K562 (cell line): ENCODE results near the gene CAMK2N1. TPM values are rescaled to one million over a fixed set of nuclear protein-coding genes. Genes with fewer than 3 reads are reported as not detected.

ENCODE experiments used
- ATAC-seq: fragments of 200-7000 bp; cut with Tn5 transposase; 3 replicates; pipeline ENCODE4 v1.9.1; 2020; ENCODE audit warnings: moderate library complexity
- BruUV-seq: library from RNA; stranded (reverse); fragments of 400-500 nt; replicated peaks from 2 replicates; lab custom pipeline; 2021; lab: Mats Ljungman, UMichigan
- CTCF ChIA-PET: fragments of 300-600 bp; formaldehyde crosslinking; extraction: SDS; loops from one replicate; lab custom pipeline; 2021; ENCODE audit warnings: low intra/inter-chr PET ratio; lab: Yijun Ruan, JAX
- POLR2A ChIA-PET: fragments of 300-600, 350-650 bp; sonication (Branson Sonifier 250); formaldehyde crosslinking; extraction: SDS; loops from one replicate; lab custom pipeline; 2021; ENCODE audit warnings: antibody characterized with exemption, inconsistent platforms; lab: Yijun Ruan, JAX
- DNase-seq, 4 experiments: peaks; one replicate each; pipeline versions ENCODE4 v3.0.0 to v3.0.0-alpha.2; 2011 to 2018; ENCODE audit warnings: low spot score in 3 of 4, mixed read lengths in 3 of 4; ENCODE audit errors: extremely low read depth in 1 of 4
- FAIRE-seq: peaks from 2 replicates; lab custom pipeline; 2011; peaks lifted over from hg19 to GRCh38; lab: Jason Lieb, UNC
- H2AFZ ChIP-seq: 2 replicates; pipeline ENCODE4 v1.6.0; 2011; ENCODE audit warnings: low read depth, low read length, control low read depth, inconsistent platforms
- H3K27ac ChIP-seq: fragments of 200-600 bp; 3 replicates; pipeline ENCODE4 v1.8.0; 2011; ENCODE audit warnings: low read depth, mild to moderate bottlenecking, control low read depth, inconsistent platforms, low read length, moderate library complexity, mixed read lengths; ENCODE audit errors: extremely low read depth
- H3K27me3 ChIP-seq, 2 experiments: fragments of 300-600 bp in 1 of 2; 2 replicates in 1 of 2; 3 replicates in 1 of 2; pipeline versions ENCODE4 v1.6.0 to v1.8.0; 2011; ENCODE audit warnings: inconsistent platforms in 2 of 2, low read length in 2 of 2, mild to moderate bottlenecking in 1 of 2, mixed read lengths in 1 of 2, moderate library complexity in 1 of 2; ENCODE audit not compliant: control insufficient read depth in 2 of 2, insufficient read depth in 2 of 2
- H3K36me3 ChIP-seq: fragments of 300-600 bp; 3 replicates; pipeline ENCODE4 v1.8.0; 2011; ENCODE audit warnings: mild to moderate bottlenecking, low read length, inconsistent platforms; ENCODE audit not compliant: control insufficient read depth, insufficient read depth
- H3K4me1 ChIP-seq, 2 experiments: fragments of 200-600 bp in 1 of 2; replicated peaks in 1 of 2; 2 replicates in 1 of 2; 3 replicates in 1 of 2; pipeline versions ENCODE4 v1.5.1 to v1.8.0; 2011; ENCODE audit warnings: inconsistent platforms in 2 of 2, low read length in 2 of 2, mild to moderate bottlenecking in 1 of 2, mixed read lengths in 1 of 2, moderate library complexity in 1 of 2; ENCODE audit not compliant: control insufficient read depth in 2 of 2, insufficient read depth in 2 of 2
- H3K4me2 ChIP-seq: 2 replicates; pipeline ENCODE4 v1.6.1; 2011; ENCODE audit warnings: low read length, control low read depth, inconsistent platforms, mixed read lengths; ENCODE audit not compliant: insufficient read depth
- H3K4me3 ChIP-seq: fragments of 200-600 bp; sonication (generic), shearing (Covaris generic); 2 replicates; pipeline ENCODE4 v1.5.1; 2016; ENCODE audit warnings: control low read depth, inconsistent platforms
- H3K79me2 ChIP-seq: fragments of 200-600 bp; 3 replicates; pipeline ENCODE4 v1.8.0; 2011; ENCODE audit warnings: low read length, inconsistent platforms; ENCODE audit not compliant: control insufficient read depth, insufficient read depth
- H3K9ac ChIP-seq, 2 experiments: 2 replicates each; pipeline versions ENCODE4 v1.6.0 to v1.6.1; 2011; ENCODE audit warnings: low read depth in 2 of 2, low read length in 2 of 2, control low read depth in 1 of 2, inconsistent platforms in 1 of 2, mild to moderate bottlenecking in 1 of 2, mixed read lengths in 1 of 2; ENCODE audit not compliant: insufficient read depth in 1 of 2
- H3K9me1 ChIP-seq: one replicate; pipeline ENCODE4 v1.6.0; 2011; ENCODE audit warnings: inconsistent platforms, mild to moderate bottlenecking, low read length, moderate library complexity; ENCODE audit not compliant: control insufficient read depth, insufficient read depth
- H3K9me3 ChIP-seq: replicated peaks from 2 replicates; pipeline ENCODE4 v1.5.1; 2011; ENCODE audit warnings: low read depth, low read length, inconsistent platforms; ENCODE audit not compliant: control insufficient read depth, insufficient read depth
- H4K20me1 ChIP-seq: replicated peaks from 2 replicates; pipeline ENCODE4 v1.6.1; 2011; ENCODE audit warnings: low read length, inconsistent platforms, mixed read lengths; ENCODE audit not compliant: control insufficient read depth, insufficient read depth
- ADNP ChIP-seq: fragments of 200-800 bp; sonication (Bioruptor generic); IDR thresholded peaks from 2 replicates; pipeline ENCODE4 v1.6.1; 2016; ENCODE audit warnings: missing genetic modification characterization, missing compliant biosample characterization
- CBX1 ChIP-seq: sonication (generic); IDR thresholded peaks from 2 replicates; pipeline ENCODE4 v1.6.1; 2016; ENCODE audit warnings: antibody characterized with exemption, low read depth, mild to moderate bottlenecking
- DMBX1 ChIP-seq: fragments of 250-450 bp; sonication (Bioruptor Pico); IDR thresholded peaks from 2 replicates; pipeline ENCODE4 v1.8.0; 2022; ENCODE audit warnings: inconsistent platforms, mild to moderate bottlenecking, moderate library complexity, borderline replicate concordance
- EP400 ChIP-seq: fragments of 450-650 bp; IDR thresholded peaks from 2 replicates; pipeline ENCODE4 v1.6.1; 2017; ENCODE audit warnings: antibody characterized with exemption, mild to moderate bottlenecking, moderate library complexity
- FOSL1 ChIP-seq: fragments of 200-800 bp; sonication (Bioruptor generic); conservative IDR thresholded peaks from 2 replicates; pipeline ENCODE4 v1.6.1; 2016; ENCODE audit warnings: missing genetic modification characterization, missing compliant biosample characterization
- JUN ChIP-seq, 2 experiments: sonication (generic) in 1 of 2; formaldehyde crosslinking in 1 of 2; IDR thresholded peaks; 2 replicates each; pipeline versions ENCODE4 v1.6.1 to v1.8.0; 2012 to 2022; ENCODE audit warnings: borderline replicate concordance in 2 of 2, mild to moderate bottlenecking in 2 of 2, improper control_type of control experiment in 1 of 2, low read depth in 1 of 2, low read length in 1 of 2, missing genetic modification reagents in 1 of 2
- JUND ChIP-seq, 2 experiments: IDR thresholded peaks; 2 replicates in 1 of 2; 3 replicates in 1 of 2; pipeline ENCODE4 v1.6.1; 2011; ENCODE audit warnings: borderline replicate concordance in 2 of 2, low read depth in 2 of 2, low read length in 2 of 2, improper control_type of control experiment in 1 of 2, missing biosample characterization in 1 of 2, missing genetic modification characterization in 1 of 2, missing genetic modification reagents in 1 of 2
- KDM1A ChIP-seq, 2 experiments: fragments of 450-650 bp; IDR thresholded peaks; 2 replicates each; pipeline ENCODE4 v1.6.1; 2016; ENCODE audit warnings: mild to moderate bottlenecking in 2 of 2
- KHSRP ChIP-seq: fragments of 450-650 bp; IDR thresholded peaks from 2 replicates; pipeline ENCODE4 v1.6.1; 2017
- NR2C1 ChIP-seq, 2 experiments: fragments of 450-650 bp; IDR thresholded peaks; 2 replicates each; pipeline ENCODE4 v1.6.1; 2017; ENCODE audit warnings: mild to moderate bottlenecking in 2 of 2, antibody characterized with exemption in 1 of 2, inconsistent platforms in 1 of 2, missing compliant biosample characterization in 1 of 2, missing genetic modification characterization in 1 of 2
- SMAD4 ChIP-seq: fragments of 250-450 bp; sonication (Bioruptor Pico); conservative IDR thresholded peaks from 2 replicates; pipeline ENCODE4 v1.8.0; 2021; ENCODE audit warnings: inconsistent platforms, mild to moderate bottlenecking, moderate library complexity
- SUPT5H ChIP-seq: fragments of 450-650 bp; IDR thresholded peaks from 2 replicates; pipeline ENCODE4 v1.6.1; 2016
- ZNF212 ChIP-seq: fragments of 450-650 bp; formaldehyde crosslinking; IDR thresholded peaks from 2 replicates; pipeline ENCODE4 v1.4.0; 2020; ENCODE audit warnings: mild to moderate bottlenecking
- ZNF217 ChIP-seq: sonication (generic); formaldehyde crosslinking; IDR thresholded peaks from 2 replicates; pipeline ENCODE4 v1.8.0; 2022; ENCODE audit warnings: mild to moderate bottlenecking, missing genetic modification reagents
- WGBS: fragments of 100-300 bp; shearing (Covaris generic); methylation state at CpG from one replicate; pipeline ENCODE4 v1.1.6; 2016; ENCODE audit warnings: low coverage, mixed read lengths; ENCODE audit not compliant: insufficient coverage; ENCODE audit errors: missing lambda C conversion rate; 5-methylcytosine and 5-hydroxymethylcytosine counted together
- in situ Hi-C: fragments of 300-500 bp; cut with MboI; formaldehyde crosslinking; loops from 4 replicates; pipeline ENCODE4 v1.15.0; 2018; ENCODE audit warnings: inconsistent platforms, mixed read lengths
- intact Hi-C: fragments of 100-400 bp; cut with micrococcal nuclease; formaldehyde crosslinking; loops from 2 replicates; pipeline ENCODE4 v1.14.2; 2022
- polyA plus RNA-seq, 8 experiments: library from polyadenylated mRNA; depleted of rRNA in 4 of 8; stranded (reverse) in 5 of 8; unstranded in 3 of 8; fragments of >200 nt; fragmentation: Nextera tagmentation in 2 of 8; fragmentation: Illumina TruSeq in 1 of 8; extraction: Ambion mirVana in 2 of 8; extraction: Trizol in 1 of 8; gene quantifications; 2 replicates each; pipeline versions ENCODE4 v1.2.1 to v1.2.3, GENCODE V29; 2011 to 2014; ENCODE audit warnings: inconsistent platforms in 1 of 8, missing spikeins in 1 of 8
- total RNA-seq, 7 experiments: library from RNA; depleted of rRNA in 6 of 7; stranded (reverse); fragments of >200 nt in 6 of 7; fragmentation: Illumina TruSeq in 2 of 7; extraction: Trizol in 2 of 7; gene quantifications; 2 replicates each; pipeline versions ENCODE4 v1.2.1 to v1.2.3, GENCODE V29; 2011 to 2021; ENCODE audit warnings: low replicate concordance in 1 of 7
- TF ChIP-seq, protein P1 (sequence below): fragments of 450-650 bp; formaldehyde crosslinking; conservative IDR thresholded peaks from 2 replicates; pipeline ENCODE4 v1.4.0; 2022; ENCODE audit warnings: mild to moderate bottlenecking, missing genetic modification characterization
- TF ChIP-seq, protein P2 (sequence below): sonication (generic); formaldehyde crosslinking; IDR thresholded peaks from 2 replicates; pipeline ENCODE4 v1.8.0; 2022; ENCODE audit warnings: mild to moderate bottlenecking, missing genetic modification reagents

Gene CAMK2N1
- total and polyA plus RNA-seq, 9 of the 15 experiments (the other 6 are each of a cell fraction or from before 2014, with no cell fraction given) = 0.09 to 1.4 (median 0.34) TPM

DNA sequence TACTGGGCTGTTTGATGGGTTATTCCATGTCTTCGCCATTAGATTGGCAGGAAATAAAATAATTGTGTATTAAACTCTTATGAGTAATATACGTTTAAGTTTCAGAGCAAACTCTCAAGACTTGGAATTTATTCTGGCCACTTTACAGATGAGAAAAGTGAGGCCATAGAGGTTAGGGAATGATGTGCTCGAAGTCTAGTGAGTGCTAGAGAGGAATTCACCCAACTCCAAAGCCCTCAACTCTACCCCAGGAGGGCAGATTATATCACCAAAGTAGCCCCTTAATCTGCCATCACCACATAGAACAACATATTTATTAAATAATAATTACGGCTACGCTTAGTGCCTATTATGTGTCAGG is 22.4 kb upstream of the CAMK2N1 start (continued):
- TF ChIP-seq ADNP (tag) (peak; percentile 93), KDM1A (IDR thresholded peaks at IDR 0.05) (peak; percentile 39 to 67; a peak in 3 of 4 replicates), KHSRP (no peak), CBX1 (peak; percentile 16)

DNA sequence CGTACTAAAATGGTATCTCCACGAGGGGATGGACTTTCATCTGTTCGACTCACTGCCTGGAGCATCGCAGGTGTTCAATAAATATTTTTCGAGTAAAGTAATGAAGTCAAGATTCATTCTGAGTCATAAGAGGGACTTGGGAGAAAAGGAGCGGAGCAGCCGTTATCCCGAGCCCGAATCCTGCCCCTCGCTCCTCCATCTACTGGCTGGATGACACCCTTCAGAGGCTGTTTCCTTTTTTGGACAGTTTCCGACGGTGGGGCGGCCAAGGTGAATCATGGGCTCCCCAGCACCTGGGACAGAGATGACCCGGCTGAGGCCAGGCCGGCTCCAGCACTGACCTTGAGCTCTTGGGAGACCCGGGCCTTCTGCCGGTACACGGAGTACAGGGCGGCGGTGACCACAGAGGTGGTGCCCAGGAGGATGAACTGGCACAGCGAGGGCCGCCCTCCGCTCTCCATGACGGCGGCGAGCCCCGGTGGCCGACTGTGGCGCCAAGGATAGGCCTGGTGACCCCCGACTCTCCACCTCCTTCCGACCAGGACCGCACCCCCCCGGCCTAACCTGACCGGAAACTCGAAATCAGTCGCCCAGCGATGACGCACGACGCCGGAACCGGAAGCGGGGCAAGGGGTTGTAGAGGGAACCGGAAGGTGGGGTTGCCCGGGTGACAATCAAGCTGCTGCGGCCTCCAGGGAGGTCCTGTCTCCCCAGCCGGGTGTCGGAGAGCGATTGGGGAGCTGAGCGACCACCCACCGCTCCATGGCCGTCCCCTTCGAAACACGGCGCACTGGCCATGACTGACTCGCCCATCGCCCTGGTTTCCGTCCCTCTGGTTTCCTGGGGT is 21.8 kb upstream of the CAMK2N1 start, which contains the start of gene MUL1:
MUL1 (minus strand) TSS at position 588 of the 847 bp plus-strand sequence; CDS start at position 461, 127 bp downstream.
- POLR2A ChIA-PET = interaction anchor here (0.6 to 1.5 kb wide), 4 partner anchors 16 to 527 kb away, joined by 3 to 4 read pairs (median 3); partner anchors contain the start of gene PINK1
- TF ChIP-seq JUN (IDR thresholded peaks at IDR 0.05; ENCODE audit: borderline replicate concordance, low read depth, low read length) (0 out of 2 replicates have a peak, but pooled peaks have one; percentile 50), JUN (CRISPR knock-in tag; IDR thresholded peaks at IDR 0.05; ENCODE audit: borderline replicate concordance) (no peak), ZNF217 (CRISPR knock-in tag) (no peak), JUND (IDR thresholded peaks at IDR 0.05; ENCODE audit: borderline replicate concordance, low read depth, low read length) (peak; percentile 71), JUND (tag; IDR thresholded peaks at IDR 0.05; ENCODE audit: borderline replicate concordance, low read depth, low read length) (no peak; the same call in 2 of the 3 replicates), EP400 (peak; percentile 88), SUPT5H (peak; percentile 85), ZNF212 (CRISPR knock-in tag) (no peak), FOSL1 (tag) (peak; percentile 65), NR2C1 (IDR thresholded peaks at IDR 0.05) (peak; percentile 91), NR2C1 (tag; IDR thresholded peaks at IDR 0.05) (peak; percentile 94), SMAD4 (CRISPR knock-in tag) (0 out of 2 replicates have a peak, but pooled peaks have one; percentile 27), DMBX1 (peak; percentile 56; the same call in 1 of the 2 replicates)
- TF ChIP-seq, protein P1, sequence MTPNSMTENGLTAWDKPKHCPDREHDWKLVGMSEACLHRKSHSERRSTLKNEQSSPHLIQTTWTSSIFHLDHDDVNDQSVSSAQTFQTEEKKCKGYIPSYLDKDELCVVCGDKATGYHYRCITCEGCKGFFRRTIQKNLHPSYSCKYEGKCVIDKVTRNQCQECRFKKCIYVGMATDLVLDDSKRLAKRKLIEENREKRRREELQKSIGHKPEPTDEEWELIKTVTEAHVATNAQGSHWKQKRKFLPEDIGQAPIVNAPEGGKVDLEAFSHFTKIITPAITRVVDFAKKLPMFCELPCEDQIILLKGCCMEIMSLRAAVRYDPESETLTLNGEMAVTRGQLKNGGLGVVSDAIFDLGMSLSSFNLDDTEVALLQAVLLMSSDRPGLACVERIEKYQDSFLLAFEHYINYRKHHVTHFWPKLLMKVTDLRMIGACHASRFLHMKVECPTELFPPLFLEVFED (CRISPR knock-in tag) = 0 out of 2 replicates have a peak, but pooled peaks have one; percentile 2
- TF ChIP-seq, protein P2, sequence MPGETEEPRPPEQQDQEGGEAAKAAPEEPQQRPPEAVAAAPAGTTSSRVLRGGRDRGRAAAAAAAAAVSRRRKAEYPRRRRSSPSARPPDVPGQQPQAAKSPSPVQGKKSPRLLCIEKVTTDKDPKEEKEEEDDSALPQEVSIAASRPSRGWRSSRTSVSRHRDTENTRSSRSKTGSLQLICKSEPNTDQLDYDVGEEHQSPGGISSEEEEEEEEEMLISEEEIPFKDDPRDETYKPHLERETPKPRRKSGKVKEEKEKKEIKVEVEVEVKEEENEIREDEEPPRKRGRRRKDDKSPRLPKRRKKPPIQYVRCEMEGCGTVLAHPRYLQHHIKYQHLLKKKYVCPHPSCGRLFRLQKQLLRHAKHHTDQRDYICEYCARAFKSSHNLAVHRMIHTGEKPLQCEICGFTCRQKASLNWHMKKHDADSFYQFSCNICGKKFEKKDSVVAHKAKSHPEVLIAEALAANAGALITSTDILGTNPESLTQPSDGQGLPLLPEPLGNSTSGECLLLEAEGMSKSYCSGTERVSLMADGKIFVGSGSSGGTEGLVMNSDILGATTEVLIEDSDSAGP = 0 out of 2 replicates have a peak, but pooled peaks have one; percentile 52

More for the DNA sequence above, 21.8 kb upstream of the CAMK2N1 start, which contains the start of gene MUL1:
- H3K79me2 ChIP-seq = peaks cover 40% of the 10 kb centered on the region
- ATAC-seq = peak; percentile 99
- H3K4me1 ChIP-seq = peaks cover 3 to 11% of the 10 kb centered on the region in 2 experiments; a peak in 3 of 5 replicates
- FAIRE-seq = peak; percentile 89
- WGBS = 5% methylated on average over 55 of the region's 58 CpGs
- peaks cover 30% of the 10 kb centered on the region for H3K36me3 ChIP-seq
- in situ Hi-C loops = no loop called here
- TSS peak; percentile 76 for BruUV-seq
- H3K4me3 ChIP-seq = peak within 1 kb of the TSS; percentile 86
- H4K20me1 ChIP-seq = no peaks in the 10 kb centered on the region; the same call in 1 of the 2 replicates
- peak within 1 kb of the TSS; percentile 99 for H3K4me2 ChIP-seq
- H2AFZ ChIP-seq = peak within 1 kb of the TSS; percentile 100
- intact Hi-C loops = no loop called here
- DNase-seq = peak; percentile 97 to 98 (median 97)
- peaks cover 7% of the 10 kb centered on the region; the same call in 1 of the 2 replicates for H3K9me3 ChIP-seq
- CTCF ChIA-PET = no interaction called here
- peak within 1 kb of the TSS; percentile 78 for H3K27ac ChIP-seq
- H3K9ac ChIP-seq = peak within 1 kb of the TSS; percentile 76 to 95
- H3K27me3 ChIP-seq = peaks cover 13 to 19% of the 10 kb centered on the region in 2 experiments; a peak in 4 of 5 replicates
- no peaks in the 10 kb centered on the region for H3K9me1 ChIP-seq
